Activated naive CD4-positive, alpha-beta T cell treated with anti-CD3 and anti-CD28 coated beads for 36 hours (primary cell): Measurements from ENCODE around the gene ADPRM. TPM values are rescaled to one million over a fixed set of nuclear protein-coding genes. Genes with fewer than 3 reads are reported as not detected.

ENCODE experiments used
- CTCF ChIA-PET: fragments of 350-600 bp; sonication (Branson Sonifier 250); formaldehyde crosslinking; loops from one replicate; lab custom pipeline; 2021; ENCODE audit warnings: antibody characterized with exemption; lab: Charles Lee
- DNase-seq: peaks from one replicate; pipeline ENCODE4 v3.0.0-alpha.2; 2020
- H3K27ac Mint-ChIP-seq: one replicate; pipeline ENCODE4 v1.8.0; 2021; ENCODE audit warnings: mild to moderate bottlenecking, mixed read lengths
- H3K27me3 Mint-ChIP-seq: one replicate; pipeline ENCODE4 v1.8.0; 2021; ENCODE audit warnings: low read depth, mixed read lengths
- H3K36me3 Mint-ChIP-seq: one replicate; pipeline ENCODE4 v1.8.0; 2021; ENCODE audit warnings: low read depth, mixed read lengths
- H3K4me1 Mint-ChIP-seq: one replicate; pipeline ENCODE4 v1.8.0; 2021; ENCODE audit warnings: low read depth, mixed read lengths
- H3K4me3 Mint-ChIP-seq: one replicate; pipeline ENCODE4 v1.8.0; 2021; ENCODE audit warnings: mild to moderate bottlenecking, moderate library complexity, mixed read lengths
- H3K9me3 Mint-ChIP-seq: one replicate; pipeline ENCODE4 v1.8.0; 2021; ENCODE audit warnings: mixed read lengths
- intact Hi-C: fragments of 100-400 bp; cut with micrococcal nuclease; formaldehyde crosslinking; loops from one replicate; pipeline ENCODE4 v1.15.1; 2023
- total RNA-seq, 2 experiments: library from RNA; stranded (reverse); gene quantifications; one replicate each; pipeline ENCODE4 v1.2.3, GENCODE V29; 2021

ADPRM gene, protein sequence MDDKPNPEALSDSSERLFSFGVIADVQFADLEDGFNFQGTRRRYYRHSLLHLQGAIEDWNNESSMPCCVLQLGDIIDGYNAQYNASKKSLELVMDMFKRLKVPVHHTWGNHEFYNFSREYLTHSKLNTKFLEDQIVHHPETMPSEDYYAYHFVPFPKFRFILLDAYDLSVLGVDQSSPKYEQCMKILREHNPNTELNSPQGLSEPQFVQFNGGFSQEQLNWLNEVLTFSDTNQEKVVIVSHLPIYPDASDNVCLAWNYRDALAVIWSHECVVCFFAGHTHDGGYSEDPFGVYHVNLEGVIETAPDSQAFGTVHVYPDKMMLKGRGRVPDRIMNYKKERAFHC
- 10 to 100 TPM; 11.1 to 12.6 TPM for total RNA-seq

DNA sequence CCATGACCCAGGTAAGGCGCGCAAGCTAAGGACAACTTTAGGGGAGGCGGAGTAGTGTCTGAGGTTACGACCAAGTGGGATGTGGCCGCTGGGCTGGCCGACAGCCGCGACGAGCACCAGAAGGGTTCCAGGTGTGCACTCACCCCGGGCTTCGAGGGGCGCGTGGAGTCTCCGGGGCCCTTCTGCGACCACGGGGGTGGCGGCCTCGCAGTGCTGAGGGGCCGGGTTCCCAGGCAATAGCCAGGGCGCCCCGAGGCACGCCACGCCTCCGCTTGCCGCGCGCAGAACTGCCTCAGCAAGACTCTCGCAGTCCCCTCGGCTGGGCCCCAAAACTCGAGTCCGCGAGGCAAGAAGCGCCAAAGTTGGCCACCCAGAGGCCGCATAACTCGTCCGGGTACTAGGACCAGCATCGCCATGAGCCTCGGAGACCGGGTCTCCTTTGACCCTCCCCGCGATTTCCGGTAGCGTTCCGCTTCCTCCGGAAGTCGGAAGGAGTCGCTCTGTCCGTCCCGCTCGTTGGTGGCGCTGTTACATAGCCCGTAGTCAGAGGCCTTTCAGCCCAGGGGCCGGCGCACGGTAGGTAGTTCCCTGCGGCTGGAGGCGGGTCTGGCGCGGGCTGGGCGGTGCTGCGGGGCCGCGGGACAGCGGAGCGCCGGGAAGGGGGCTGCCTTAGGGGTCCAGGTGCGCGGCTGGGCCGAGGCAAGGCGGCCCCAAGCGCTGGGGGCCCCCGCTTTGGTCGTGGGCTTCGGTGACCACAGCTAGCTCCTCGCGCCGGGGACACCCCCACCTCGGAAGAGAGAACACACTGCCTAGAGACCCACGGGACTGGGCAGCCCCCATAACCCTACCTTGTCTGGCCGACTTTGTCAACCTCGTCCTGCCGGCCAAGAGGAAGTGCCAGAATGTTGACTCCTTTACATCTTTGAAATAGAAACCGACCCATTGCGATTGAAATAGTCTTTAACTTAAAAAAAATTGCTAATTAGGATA, at the start of gene ADPRM, which contains the start of gene SCO1:
Gene ADPRM, plus strand, starts transcription at position 503 of the 990 bp plus-strand sequence. CDS start 7,333 bp downstream, outside the sequence.
Gene SCO1, minus strand, starts transcription at position 442 of the 990 bp plus-strand sequence. Its CDS starts 26 bp downstream, at position 416.
- peaks cover 59% of the 10 kb centered on the region for H3K4me1 Mint-ChIP-seq
- H3K4me3 Mint-ChIP-seq, result peak within 1 kb of the TSS; percentile 93
- peak within 1 kb of the TSS; percentile 97 for H3K27ac Mint-ChIP-seq
- no peaks in the 10 kb centered on the region for H3K9me3 Mint-ChIP-seq
- CTCF ChIA-PET, result no interaction called here
- H3K36me3 Mint-ChIP-seq, result peaks cover 29% of the 10 kb centered on the region
- intact Hi-C loops, result loop anchor here (1.0 to 2.0 kb wide), 3 partner anchors 32 to 148 kb away; no protein-coding TSS in a partner anchor
- no peaks in the 10 kb centered on the region for H3K27me3 Mint-ChIP-seq
- DNase-seq, result peak; percentile 93

DNA sequence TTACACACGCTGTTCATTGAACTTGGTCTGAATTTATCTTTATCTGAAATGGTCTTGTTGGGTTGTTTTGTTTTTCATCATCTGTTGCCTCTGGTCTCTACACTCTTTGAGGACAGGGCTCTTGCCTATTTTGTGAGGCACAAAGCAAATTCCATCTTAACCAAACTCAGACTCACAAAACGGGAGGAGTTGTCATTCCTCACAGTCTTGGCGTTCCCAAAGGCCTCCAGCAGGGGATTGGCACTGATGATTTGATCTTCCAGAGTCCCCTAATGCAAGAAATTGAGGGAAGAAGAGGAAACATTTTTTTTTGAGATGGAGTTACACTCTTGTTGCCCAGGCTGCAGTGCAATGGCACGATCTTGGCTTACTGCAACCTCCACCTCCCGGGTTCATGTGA, 49.0 kb upstream of the ADPRM start:
- Mint-ChIP-seq H3K27me3 (no peaks in the 10 kb centered on the region), H3K36me3 (peaks cover 14% of the 10 kb centered on the region), H3K9me3 (no peaks in the 10 kb centered on the region), H3K27ac (no peak overlapping the region), H3K4me3 (no peak overlapping the region), H3K4me1 (peaks cover 9% of the 10 kb centered on the region)
- DNase-seq, result no peak
- intact Hi-C loops, result no loop called here
- CTCF ChIA-PET, result interaction anchor here (2.0 kb wide), 1 partner anchor 36 kb away, joined by 17 read pairs; no protein-coding TSS in a partner anchor

DNA sequence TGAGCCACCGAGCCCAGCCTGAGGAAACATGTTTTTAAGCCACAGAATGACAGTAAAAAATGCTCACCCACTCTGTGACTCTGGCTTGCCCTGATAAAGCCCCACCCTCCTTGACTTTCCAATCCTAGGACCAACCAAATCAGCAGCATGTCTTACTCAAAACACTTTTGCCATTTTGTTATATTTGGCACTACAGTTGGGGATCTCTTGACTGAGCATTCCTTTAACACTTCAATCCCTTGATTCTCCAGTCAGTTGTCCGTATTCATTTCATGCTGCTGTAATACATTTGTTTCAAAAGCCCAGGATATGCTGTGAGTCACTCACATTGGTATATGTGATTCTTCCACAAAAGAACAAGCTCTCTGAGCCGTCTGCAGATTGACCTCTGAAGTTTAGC, 48.4 kb upstream of the ADPRM start:
- Mint-ChIP-seq H3K36me3 (peaks cover 14% of the 10 kb centered on the region), H3K4me1 (peaks cover 13% of the 10 kb centered on the region), H3K4me3 (no peak overlapping the region), H3K27ac (no peak overlapping the region), H3K27me3 (no peaks in the 10 kb centered on the region), H3K9me3 (no peaks in the 10 kb centered on the region)
- CTCF ChIA-PET, result no interaction called here
- no peak for DNase-seq
- intact Hi-C loops, result no loop called here

DNA sequence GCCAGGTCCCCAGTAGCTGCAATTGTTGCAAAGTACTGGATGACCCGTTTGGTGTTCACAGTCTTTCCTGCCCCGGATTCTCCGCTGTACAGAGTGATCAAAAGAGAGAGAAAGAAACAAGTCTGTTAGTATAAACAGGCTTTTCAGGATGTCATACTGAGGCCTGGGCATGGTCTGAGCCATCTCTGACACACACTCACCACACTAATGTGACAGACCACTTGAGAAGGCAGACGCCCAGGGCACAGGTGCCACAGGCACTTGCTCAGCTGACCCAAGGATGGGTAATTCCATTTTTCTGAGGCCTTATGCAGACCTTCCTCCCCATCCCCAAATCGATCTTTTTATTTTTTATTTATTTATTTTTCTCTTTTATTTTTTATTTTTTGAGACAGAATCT, 47.8 kb upstream of the ADPRM start:
- CTCF ChIA-PET, result interaction anchor here (0.7 to 0.9 kb wide), 2 partner anchors 20 to 195 kb away, joined by 3 to 7 read pairs; no protein-coding TSS in a partner anchor
- no peak overlapping the region for H3K27ac Mint-ChIP-seq
- intact Hi-C loops, result no loop called here
- no peaks in the 10 kb centered on the region for H3K27me3 Mint-ChIP-seq
- H3K9me3 Mint-ChIP-seq, result no peaks in the 10 kb centered on the region
- H3K4me1 Mint-ChIP-seq, result peaks cover 13% of the 10 kb centered on the region
- H3K36me3 Mint-ChIP-seq, result peaks cover 8% of the 10 kb centered on the region
- DNase-seq, result no peak
- no peak overlapping the region for H3K4me3 Mint-ChIP-seq

DNA sequence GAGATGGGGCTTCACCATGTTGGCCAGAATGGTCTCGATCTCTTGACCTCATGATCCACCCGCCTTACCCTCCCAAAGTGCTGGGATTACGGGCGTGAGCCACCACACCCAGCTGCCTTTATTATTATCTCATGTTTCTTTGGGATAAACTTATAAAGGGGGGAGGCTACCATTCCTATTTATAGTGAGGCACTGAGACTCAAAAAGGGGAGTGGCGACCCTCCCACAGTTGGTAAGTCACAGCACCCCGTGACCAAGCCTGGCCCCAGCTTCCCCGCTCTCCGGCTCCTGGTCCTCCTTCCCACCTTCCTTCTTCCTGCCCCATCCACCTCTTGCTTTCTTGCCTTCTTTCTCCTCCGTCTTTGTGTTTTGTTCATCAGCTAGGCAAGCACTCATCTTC, 45.5 kb upstream of the ADPRM start:
- no peak overlapping the region for H3K27ac Mint-ChIP-seq

GRCh38 chr17:10652984-10653659, 44.3 kb upstream of the ADPRM start:
- Mint-ChIP-seq H3K4me1 (peaks cover 13% of the 10 kb centered on the region), H3K27me3 (no peaks in the 10 kb centered on the region), H3K27ac (no peak overlapping the region), H3K9me3 (no peaks in the 10 kb centered on the region), H3K36me3 (peaks cover 3% of the 10 kb centered on the region), H3K4me3 (no peak overlapping the region)
- CTCF ChIA-PET, result interaction anchor here (0.8 to 1.5 kb wide), 2 partner anchors 31 to 36 kb away, joined by 4 to 5 read pairs; no protein-coding TSS in a partner anchor
- DNase-seq, result peak; percentile 41
- intact Hi-C loops, result loop anchor here (2.0 kb wide), 1 partner anchor 44 kb away; the partner anchor contains the start of genes ADPRM and SCO1

More for the DNA sequence above, 45.5 kb upstream of the ADPRM start:
- H3K36me3 Mint-ChIP-seq, result peaks cover 1% of the 10 kb centered on the region
- CTCF ChIA-PET, result no interaction called here
- no peak for DNase-seq
- intact Hi-C loops, result loop anchor here (2.0 kb wide), 1 partner anchor 45 kb away; the partner anchor contains the start of genes ADPRM and SCO1
- peaks cover 13% of the 10 kb centered on the region for H3K4me1 Mint-ChIP-seq
- H3K9me3 Mint-ChIP-seq, result no peaks in the 10 kb centered on the region
- no peaks in the 10 kb centered on the region for H3K27me3 Mint-ChIP-seq
- H3K4me3 Mint-ChIP-seq, result no peak overlapping the region

- Mint-ChIP-seq H3K9me3 (no peaks in the 10 kb centered on the region), H3K36me3 (peaks cover 4% of the 10 kb centered on the region), H3K27me3 (no peaks in the 10 kb centered on the region), H3K4me1 (peaks cover 13% of the 10 kb centered on the region), H3K4me3 (no peak overlapping the region), H3K27ac (no peak overlapping the region)
- CTCF ChIA-PET, result interaction anchor here (1.0 to 1.6 kb wide), 3 partner anchors 8 to 30 kb away, joined by 4 to 6 read pairs (median 4); no protein-coding TSS in a partner anchor
- DNase-seq, result no peak
- intact Hi-C loops, result loop anchor here (2.0 kb wide), 1 partner anchor 43 kb away; the partner anchor contains the start of genes ADPRM and SCO1
Observed at GRCh38 chr17:10653987-10654386, 43.4 kb upstream of the ADPRM start.

GRCh38 chr17:10657148-10657547, 40.2 kb upstream of the ADPRM start, which contains the start of gene MYH3:
TSS of gene MYH3 (minus strand) at chr17:10657309. CDS start at chr17:10655064, 2,245 bp downstream.
- Mint-ChIP-seq H3K27me3 (no peaks in the 10 kb centered on the region), H3K36me3 (peaks cover 15% of the 10 kb centered on the region), H3K27ac (no peak within 1 kb of the TSS), H3K4me1 (peaks cover 12% of the 10 kb centered on the region), H3K4me3 (no peak within 1 kb of the TSS), H3K9me3 (no peaks in the 10 kb centered on the region)
- no peak for DNase-seq
- intact Hi-C loops, result no loop called here
- CTCF ChIA-PET, result interaction anchor here (1.4 kb wide), 1 partner anchor 10 kb away, joined by 4 read pairs; no protein-coding TSS in a partner anchor

DNA sequence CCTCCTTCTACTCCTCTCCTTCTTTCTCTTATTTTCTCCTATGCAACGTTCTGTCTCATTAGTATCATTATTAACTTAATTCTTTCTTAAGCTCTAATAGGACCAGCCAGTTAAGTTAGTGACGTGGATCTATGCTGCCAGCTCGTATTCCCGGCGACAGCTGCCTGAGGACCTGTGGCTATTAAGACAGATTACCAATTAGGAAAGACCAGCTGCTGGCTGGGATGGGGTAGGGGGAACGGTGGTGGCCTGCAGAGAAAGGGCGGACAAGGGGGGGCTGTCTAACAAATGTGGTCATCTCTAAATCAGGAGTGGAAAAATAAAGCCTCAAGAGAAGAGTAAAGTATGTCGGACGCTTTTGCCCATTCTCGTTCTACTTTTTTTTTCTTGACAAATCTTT, 39.5 kb upstream of the ADPRM start:
- no peak overlapping the region for H3K4me3 Mint-ChIP-seq
- H3K36me3 Mint-ChIP-seq, result peaks cover 15% of the 10 kb centered on the region
- no peaks in the 10 kb centered on the region for H3K27me3 Mint-ChIP-seq
- no peak for DNase-seq
- intact Hi-C loops, result no loop called here
- CTCF ChIA-PET, result interaction anchor here (1.4 kb wide), 1 partner anchor 11 kb away, joined by 4 read pairs; no protein-coding TSS in a partner anchor
- H3K9me3 Mint-ChIP-seq, result no peaks in the 10 kb centered on the region
- H3K4me1 Mint-ChIP-seq, result peaks cover 9% of the 10 kb centered on the region
- no peak overlapping the region for H3K27ac Mint-ChIP-seq

- no peak overlapping the region for H3K4me3 Mint-ChIP-seq
- CTCF ChIA-PET, result no interaction called here
- DNase-seq, result no peak
- peaks cover 23% of the 10 kb centered on the region for H3K36me3 Mint-ChIP-seq
- intact Hi-C loops, result no loop called here
- H3K27ac Mint-ChIP-seq, result no peak overlapping the region
- H3K4me1 Mint-ChIP-seq, result no peaks in the 10 kb centered on the region
- H3K9me3 Mint-ChIP-seq, result no peaks in the 10 kb centered on the region
- no peaks in the 10 kb centered on the region for H3K27me3 Mint-ChIP-seq
Observed at GRCh38 chr17:10661437-10661836, 36.0 kb upstream of the ADPRM start.

- no peaks in the 10 kb centered on the region for H3K4me1 Mint-ChIP-seq
- intact Hi-C loops, result no loop called here
- no peak overlapping the region for H3K27ac Mint-ChIP-seq
- peaks cover 20% of the 10 kb centered on the region for H3K36me3 Mint-ChIP-seq
- no peak overlapping the region for H3K4me3 Mint-ChIP-seq
- CTCF ChIA-PET, result no interaction called here
- H3K9me3 Mint-ChIP-seq, result no peaks in the 10 kb centered on the region
- no peaks in the 10 kb centered on the region for H3K27me3 Mint-ChIP-seq
- no peak for DNase-seq
Observed at GRCh38 chr17:10663231-10663630, 34.2 kb upstream of the ADPRM start.
